ENCODE results near the gene CDC37L1. TPM values are rescaled to one million over a fixed set of nuclear protein-coding genes. Genes with fewer than 3 reads are reported as not detected.
A peak's percentile ranks its signal among the peaks of the same experiment; 100 is the strongest.

The CDC37L1 gene
- total and polyA plus RNA-seq, 2 of the 8 experiments (the other 6 are each of a cell fraction or from before 2014, with no cell fraction given): 4.6 to 23.8 TPM

DNA sequence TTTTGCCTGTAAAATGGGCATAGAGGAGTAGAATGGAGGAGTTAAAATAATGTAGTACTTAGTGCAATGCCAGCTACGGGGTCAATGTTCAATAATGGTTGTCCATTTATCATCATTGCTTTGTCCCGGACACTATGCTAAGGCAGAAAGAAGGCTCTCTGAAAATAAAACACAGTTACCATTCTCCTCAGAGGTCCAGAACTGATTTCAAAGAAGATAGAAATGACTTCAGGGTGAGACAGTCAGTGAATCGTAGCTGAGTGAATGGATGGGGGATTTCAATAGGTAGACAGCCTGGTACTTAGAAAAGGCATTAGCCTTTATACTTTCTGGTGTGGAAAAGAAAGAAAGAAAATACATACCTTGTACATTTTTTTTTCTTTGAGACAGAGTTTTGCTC lies 62.9 kb downstream of the CDC37L1 start:
- DNase-seq (ENCODE audit: low read depth in 1 of 2, low spot score in 2 of 2): no peak
- no peak overlapping the region for H3K56ac ChIP-seq (replicated peaks; ENCODE audit: insufficient read length, low read depth, low read length)
- H2AK5ac ChIP-seq (ENCODE audit: low read depth, low read length): no peak overlapping the region
- no peak overlapping the region for H3K27ac ChIP-seq (ENCODE audit: low read depth, low read length)
- H3K4me3 ChIP-seq (ENCODE audit: extremely low read depth in 1 of 4, insufficient read depth in 2 of 4, low read depth in 3 of 4, low read length in 4 of 4): peak overlapping the region in 2 of 4 experiments; percentile 58 to 87; a peak in 3 of 8 replicates
- no peak overlapping the region for H2BK5ac ChIP-seq (ENCODE audit: low read depth, low read length)
- H2BK120ac ChIP-seq (replicated peaks; ENCODE audit: low read depth, low read length): no peak overlapping the region
- no peak overlapping the region for H3K4ac ChIP-seq (replicated peaks; ENCODE audit: insufficient read length, low read depth, low read length)
- H3K18ac ChIP-seq (ENCODE audit: extremely low read depth, low read length): no peak overlapping the region
- no peak overlapping the region for H2BK12ac ChIP-seq (ENCODE audit: low read depth, low read length)
- CTCF ChIA-PET (ENCODE audit: partially characterized antibody): interaction anchor here (1.1 to 2.0 kb wide), 6 partner anchors 10 to 241 kb away, joined by 3 to 13 read pairs (median 4); no protein-coding TSS in a partner anchor
- FAIRE-seq: no peak
- H3K79me2 ChIP-seq (ENCODE audit: control insufficient read depth in 1 of 2, insufficient read depth in 2 of 2, low read length in 2 of 2): peaks cover 0 to 20% of the 10 kb centered on the region in 2 experiments; a peak in 2 of 4 replicates
- peaks cover 0 to 1% of the 10 kb centered on the region in 2 experiments for H4K20me1 ChIP-seq (replicated peaks in 1 of 2; ENCODE audit: control insufficient read depth in 1 of 2, insufficient read depth in 2 of 2, low read length in 2 of 2)
- H3K4me1 ChIP-seq (replicated peaks in 1 of 4; ENCODE audit: control insufficient read depth in 3 of 4, insufficient read depth in 4 of 4, low read length in 3 of 4): peaks cover 0 to 3% (median 0%) of the 10 kb centered on the region in 4 experiments; a peak in 4 of 7 replicates
- peaks cover 8% of the 10 kb centered on the region; the same call in 1 of the 2 replicates for H3K23me2 ChIP-seq (ENCODE audit: low read depth, low read length)
- no peak overlapping the region for H2BK15ac ChIP-seq (ENCODE audit: low read length)
- H4K5ac ChIP-seq (ENCODE audit: insufficient read length, low read depth, low read length): no peak overlapping the region
- H4K91ac ChIP-seq (replicated peaks; ENCODE audit: insufficient read length, low read length): no peak overlapping the region
- no peak overlapping the region for H3K9ac ChIP-seq (replicated peaks in 1 of 4; ENCODE audit: extremely low read depth in 1 of 4, low read depth in 3 of 4, low read length in 3 of 4)
- no peaks in the 10 kb centered on the region for H3K9me3 ChIP-seq (ENCODE audit: insufficient read depth in 2 of 2, low read depth in 1 of 2, low read length in 1 of 2)
- POLR2A ChIA-PET (ENCODE audit: partially characterized antibody): interaction anchor here (0.7 to 2.8 kb wide), 6 partner anchors 9 to 243 kb away, joined by 3 to 14 read pairs (median 4); partner anchors contain the start of genes JAK2, PLPP6 and SPATA6L
- TF ChIP-seq RFX5 (IDR thresholded peaks at IDR 0.05; ENCODE audit: borderline replicate concordance, low read depth, low read length) (no peak), POLR2A (IDR thresholded peaks at IDR 0.05; ENCODE audit: control extremely low read depth in 1 of 2, low read depth in 2 of 2, low read length in 2 of 2) (no peak), RBBP5 (IDR thresholded peaks at IDR 0.05; ENCODE audit: borderline replicate concordance, low read depth, low read length) (no peak), EZH2 (IDR thresholded peaks at IDR 0.05; ENCODE audit: low read depth, low read length, severe bottlenecking) (no peak), BRCA1 (IDR thresholded peaks at IDR 0.05; ENCODE audit: low read depth, low read length) (no peak), SRF (IDR thresholded peaks at IDR 0.05; ENCODE audit: low read depth, low read length) (no peak), SUZ12 (IDR thresholded peaks at IDR 0.05; ENCODE audit: low read length) (no peak)
- WGBS, 2 experiments (ENCODE audit: extremely low coverage in 1 of 2, insufficient coverage in 1 of 2, insufficient read length in 1 of 2, insufficient replicate concordance in 2 of 2, low coverage in 1 of 2, low lambda C conversion rate in 2 of 2, missing lambda C conversion rate in 1 of 2): 56% methylated on average over 3 of the region's 3 CpGs; no CpG with 5 or more reads in 1 of the 2 experiments
- H3K14ac ChIP-seq (ENCODE audit: insufficient read length): no peak overlapping the region
- no peak overlapping the region for H2AFZ ChIP-seq (ENCODE audit: low read length)
- H3K4me2 ChIP-seq (ENCODE audit: insufficient read depth in 1 of 2, low read depth in 2 of 2, low read length in 2 of 2): peak overlapping the region; percentile 69 to 75; a peak in 2 of 4 replicates
- no peaks in the 10 kb centered on the region; the same call in 1 of the 2 replicates for H3K79me1 ChIP-seq (ENCODE audit: low read depth, low read length)
- H3K36me3 ChIP-seq (ENCODE audit: control insufficient read depth in 2 of 4, insufficient read depth in 4 of 4, low read length in 3 of 4): no peaks in the 10 kb centered on the region
- no peaks in the 10 kb centered on the region for H3K27me3 ChIP-seq (replicated peaks in 1 of 4; ENCODE audit: control insufficient read depth in 3 of 4, extremely low read depth in 1 of 4, insufficient read depth in 3 of 4, low read length in 3 of 4)
- H2BK20ac ChIP-seq (ENCODE audit: low read length): no peak overlapping the region
- H3K23ac ChIP-seq (ENCODE audit: insufficient read length): no peak overlapping the region
- H4K8ac ChIP-seq (ENCODE audit: extremely low read depth, insufficient read depth, low read length): no peak overlapping the region
